H9 (cell line): ENCODE results near the gene ARHGAP30. TPM values are rescaled to one million over a fixed set of nuclear protein-coding genes. Genes with fewer than 3 reads are reported as not detected.

Experiments
- DNase-seq: peaks from one replicate; pipeline ENCODE4 v3.0.0-alpha.2; 2017
- H2AFZ ChIP-seq: one replicate; pipeline ENCODE4 v1.6.1; 2013; ENCODE audit warnings: mild to moderate bottlenecking, low read length, control low read depth, moderate library complexity
- H2AK5ac ChIP-seq: 2 replicates; pipeline ENCODE4 v1.6.1; 2013; ENCODE audit warnings: low read length, control low read depth, mixed read lengths; ENCODE audit not compliant: insufficient read length
- H2BK120ac ChIP-seq: one replicate; pipeline ENCODE4 v1.6.1; 2013; ENCODE audit warnings: low read depth, mild to moderate bottlenecking, low read length, control low read depth, inconsistent platforms; ENCODE audit not compliant: poor library complexity, severe bottlenecking
- H2BK12ac ChIP-seq: 2 replicates; pipeline ENCODE4 v1.6.1; 2013; ENCODE audit warnings: low read length, control low read depth, mixed read lengths, low read depth; ENCODE audit not compliant: insufficient read length
- H2BK15ac ChIP-seq: 2 replicates; pipeline ENCODE4 v1.6.1; 2013; ENCODE audit warnings: low read depth, low read length, control low read depth
- H2BK20ac ChIP-seq: one replicate; pipeline ENCODE4 v1.6.1; 2013; ENCODE audit warnings: low read depth, mild to moderate bottlenecking, low read length, control low read depth, inconsistent platforms; ENCODE audit not compliant: poor library complexity, severe bottlenecking
- H2BK5ac ChIP-seq: 2 replicates; pipeline ENCODE4 v1.6.1; 2013; ENCODE audit warnings: low read length, control low read depth, mixed read lengths; ENCODE audit not compliant: insufficient read length
- H3K14ac ChIP-seq: 2 replicates; pipeline ENCODE4 v1.6.1; 2013; ENCODE audit warnings: low read length, control low read depth; ENCODE audit not compliant: insufficient read depth
- H3K18ac ChIP-seq: 2 replicates; pipeline ENCODE4 v1.6.1; 2013; ENCODE audit warnings: low read depth, mild to moderate bottlenecking, mixed read lengths, low read length, control low read depth; ENCODE audit not compliant: insufficient read length
- H3K23ac ChIP-seq: 2 replicates; pipeline ENCODE4 v1.6.1; 2013; ENCODE audit warnings: low read length, control low read depth, mixed read lengths, low read depth; ENCODE audit not compliant: insufficient read length
- H3K23me2 ChIP-seq: 2 replicates; pipeline ENCODE4 v1.6.1; 2013; ENCODE audit warnings: low read depth, mild to moderate bottlenecking, mixed read lengths, low read length, control low read depth; ENCODE audit not compliant: insufficient read length, poor library complexity, severe bottlenecking
- H3K27ac ChIP-seq: 2 replicates; pipeline ENCODE4 v1.5.1; 2013; ENCODE audit warnings: low read length, control low read depth, mixed read lengths, low read depth; ENCODE audit not compliant: insufficient read length
- H3K27me3 ChIP-seq: 2 replicates; pipeline ENCODE4 v1.6.1; 2013; ENCODE audit warnings: low read length, control low read depth, inconsistent platforms; ENCODE audit not compliant: insufficient read depth
- H3K4ac ChIP-seq: 2 replicates; pipeline ENCODE4 v1.6.1; 2013; ENCODE audit warnings: low read depth, mild to moderate bottlenecking, control low read depth, inconsistent platforms, low read length, moderate library complexity
- H3K4me1 ChIP-seq: 2 replicates; pipeline ENCODE4 v1.6.1; 2013; ENCODE audit warnings: low read length, control low read depth, inconsistent platforms; ENCODE audit not compliant: insufficient read depth
- H3K4me2 ChIP-seq: 2 replicates; pipeline ENCODE4 v1.6.1; 2013; ENCODE audit warnings: low read length, control low read depth, mixed read lengths; ENCODE audit not compliant: insufficient read length, insufficient read depth
- H3K56ac ChIP-seq: 2 replicates; pipeline ENCODE4 v1.6.1; 2013; ENCODE audit warnings: low read depth, mild to moderate bottlenecking, mixed read lengths, low read length, control low read depth; ENCODE audit not compliant: insufficient read length
- H3K79me1 ChIP-seq: 2 replicates; pipeline ENCODE4 v1.6.1; 2013; ENCODE audit warnings: low read depth, mild to moderate bottlenecking, moderate library complexity, low read length, control low read depth, inconsistent platforms; ENCODE audit not compliant: insufficient read depth, poor library complexity, severe bottlenecking
- H3K79me2 ChIP-seq: 2 replicates; pipeline ENCODE4 v1.6.1; 2013; ENCODE audit warnings: low read length, control low read depth, inconsistent platforms; ENCODE audit not compliant: insufficient read depth
- H3K9ac ChIP-seq: 2 replicates; pipeline ENCODE4 v1.6.1; 2013; ENCODE audit warnings: low read length, control low read depth, mixed read lengths; ENCODE audit not compliant: insufficient read length; ENCODE audit errors: extremely low read depth
- H3K9me3 ChIP-seq: one replicate; pipeline ENCODE4 v1.6.1; 2013; ENCODE audit warnings: low read depth, low read length, inconsistent platforms; ENCODE audit not compliant: control insufficient read depth
- H3T11ph ChIP-seq: one replicate; pipeline ENCODE4 v1.6.1; 2013; ENCODE audit warnings: mild to moderate bottlenecking, low read length, control low read depth, inconsistent platforms
- H4K20me1 ChIP-seq: one replicate; pipeline ENCODE4 v1.6.1; 2013; ENCODE audit not compliant: control insufficient read depth, insufficient read length, insufficient read depth
- H4K5ac ChIP-seq: 2 replicates; pipeline ENCODE4 v1.6.1; 2013; ENCODE audit warnings: low read depth, mild to moderate bottlenecking, mixed read lengths, low read length, control low read depth; ENCODE audit not compliant: insufficient read length
- H4K8ac ChIP-seq: replicated peaks from 2 replicates; pipeline ENCODE4 v1.6.1; 2013; ENCODE audit warnings: low read length, control low read depth, mixed read lengths, low read depth; ENCODE audit not compliant: insufficient read length
- H4K91ac ChIP-seq: 2 replicates; pipeline ENCODE4 v1.6.1; 2013; ENCODE audit warnings: low read depth, mild to moderate bottlenecking, moderate library complexity, mixed read lengths, low read length, control low read depth; ENCODE audit not compliant: insufficient read length
- H3K27ac Mint-ChIP-seq, 3 experiments: 2 replicates in 2 of 3; 3 replicates in 1 of 3; pipeline ENCODE4 v1.8.0; 2020 to 2021; ENCODE audit warnings: mixed read lengths in 3 of 3, mild to moderate bottlenecking in 1 of 3, moderate library complexity in 1 of 3
- H3K27me3 Mint-ChIP-seq: 2 replicates; pipeline ENCODE4 v1.8.0; 2021; ENCODE audit warnings: low read depth, mild to moderate bottlenecking, moderate library complexity, mixed read lengths
- H3K36me3 Mint-ChIP-seq, 3 experiments: 2 replicates in 2 of 3; 3 replicates in 1 of 3; pipeline ENCODE4 v1.8.0; 2020 to 2021; ENCODE audit warnings: low read depth in 3 of 3, mixed read lengths in 3 of 3; ENCODE audit not compliant: insufficient read depth in 1 of 3
- H3K4me1 Mint-ChIP-seq, 2 experiments: 2 replicates each; pipeline ENCODE4 v1.8.0; 2020; ENCODE audit warnings: mixed read lengths in 2 of 2
- H3K4me3 Mint-ChIP-seq, 2 experiments: 2 replicates in 1 of 2; 3 replicates in 1 of 2; pipeline ENCODE4 v1.8.0; 2020 to 2021; ENCODE audit warnings: mild to moderate bottlenecking in 2 of 2, mixed read lengths in 2 of 2, moderate library complexity in 1 of 2
- H3K9me3 Mint-ChIP-seq, 2 experiments: 2 replicates in 1 of 2; 3 replicates in 1 of 2; pipeline ENCODE4 v1.8.0; 2020; ENCODE audit warnings: mild to moderate bottlenecking in 2 of 2, mixed read lengths in 2 of 2, moderate library complexity in 1 of 2
- WGBS: extraction: QIAGEN DNeasy Blood & Tissue Kit; methylation state at CpG from one replicate; pipeline ENCODE4 v1.1.7; 2013; ENCODE audit warnings: missing lambda C conversion rate, low lambda C conversion rate, mixed read lengths; ENCODE audit not compliant: insufficient read length; ENCODE audit errors: extremely low coverage; 5-methylcytosine and 5-hydroxymethylcytosine counted together
- total RNA-seq: library from RNA; stranded (reverse); gene quantifications from 2 replicates; pipeline ENCODE4 v1.2.1, GENCODE V29; 2021
- TF ChIP-seq, protein P1 (sequence below): fragments of 200-600 bp; sonication (generic); conservative IDR thresholded peaks from 3 replicates; pipeline ENCODE4 v1.8.0; 2021; ENCODE audit warnings: antibody characterized with exemption, mild to moderate bottlenecking

ARHGAP30 gene
- total RNA-seq, 1 experiment from 2014 or later, result 0.13 TPM

DNA sequence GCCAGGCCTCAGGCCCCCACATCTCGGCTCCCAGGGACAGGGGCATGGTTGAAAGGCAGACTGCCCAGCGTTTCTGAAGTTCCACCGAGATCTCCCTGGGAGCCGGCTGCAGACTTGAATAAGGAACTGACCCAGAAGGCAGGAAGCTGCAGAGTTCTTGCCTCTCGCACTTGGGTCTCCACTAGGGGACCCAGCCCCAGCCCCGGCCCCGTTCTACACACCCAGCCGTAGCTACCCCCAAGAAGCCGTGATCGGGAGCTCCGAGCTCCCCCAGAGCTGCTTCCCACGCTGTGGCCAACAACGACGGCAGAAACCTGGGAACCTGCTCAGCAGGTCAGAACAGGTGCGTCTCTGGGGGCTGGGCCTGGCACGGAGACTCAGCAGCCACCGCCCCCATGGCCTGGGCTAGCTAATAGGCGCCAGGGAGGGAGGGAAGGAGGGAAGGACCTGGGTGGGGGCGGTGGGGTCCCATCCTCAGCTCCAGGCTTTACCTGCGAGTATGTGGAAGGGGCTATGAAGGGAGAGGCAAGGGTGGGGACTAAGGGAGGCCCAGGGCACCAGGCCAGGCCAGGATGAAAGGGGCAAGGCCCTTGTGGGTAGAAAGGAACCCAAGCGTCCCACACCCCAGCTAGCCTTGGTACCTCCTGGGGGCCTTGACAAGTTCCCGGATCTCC is 19.7 kb upstream of the ARHGAP30 start, which contains the start of gene NECTIN4:
Gene NECTIN4 (minus strand): TSS at position 308 of the 674 bp plus-strand sequence. CDS start 262 bp downstream, at position 46.
- Mint-ChIP-seq H3K4me3 (no peak within 1 kb of the TSS), H3K27me3 (peaks cover 1% of the 10 kb centered on the region; the same call in 1 of the 2 replicates), H3K9me3 (no peaks in the 10 kb centered on the region), H3K4me1 (peaks cover 30 to 31% of the 10 kb centered on the region in 2 experiments), H3K27ac (peak within 1 kb of the TSS in 1 of 3 experiments; percentile 62; a peak in 2 of 7 replicates), H3K36me3 (no peaks in the 10 kb centered on the region)
- Histone ChIP-seq H2BK15ac (no peak within 1 kb of the TSS), H3K4me2 (no peak within 1 kb of the TSS), H2BK120ac (no peak within 1 kb of the TSS), H3T11ph (no peak within 1 kb of the TSS), H2AK5ac (no peak within 1 kb of the TSS), H3K18ac (no peak within 1 kb of the TSS), H4K8ac (no peak within 1 kb of the TSS), H3K23ac (no peak within 1 kb of the TSS), H3K14ac (no peak within 1 kb of the TSS; the same call in 1 of the 2 replicates), H4K91ac (no peak within 1 kb of the TSS), H3K4me1 (no peaks in the 10 kb centered on the region), H2BK12ac (no peak within 1 kb of the TSS), H3K4ac (no peak within 1 kb of the TSS), H4K20me1 (no peaks in the 10 kb centered on the region), H3K56ac (no peak within 1 kb of the TSS), H3K27ac (no peak within 1 kb of the TSS), H3K9me3 (no peaks in the 10 kb centered on the region), H3K79me2 (no peaks in the 10 kb centered on the region), H2AFZ (no peak within 1 kb of the TSS), H4K5ac (no peak within 1 kb of the TSS), H2BK5ac (no peak within 1 kb of the TSS), H2BK20ac (no peak within 1 kb of the TSS), H3K79me1 (no peaks in the 10 kb centered on the region), H3K9ac (no peak within 1 kb of the TSS), H3K23me2 (no peaks in the 10 kb centered on the region), H3K27me3 (no peaks in the 10 kb centered on the region; the same call in 1 of the 2 replicates)
- peak; percentile 53 for DNase-seq
- TF ChIP-seq, protein P1, sequence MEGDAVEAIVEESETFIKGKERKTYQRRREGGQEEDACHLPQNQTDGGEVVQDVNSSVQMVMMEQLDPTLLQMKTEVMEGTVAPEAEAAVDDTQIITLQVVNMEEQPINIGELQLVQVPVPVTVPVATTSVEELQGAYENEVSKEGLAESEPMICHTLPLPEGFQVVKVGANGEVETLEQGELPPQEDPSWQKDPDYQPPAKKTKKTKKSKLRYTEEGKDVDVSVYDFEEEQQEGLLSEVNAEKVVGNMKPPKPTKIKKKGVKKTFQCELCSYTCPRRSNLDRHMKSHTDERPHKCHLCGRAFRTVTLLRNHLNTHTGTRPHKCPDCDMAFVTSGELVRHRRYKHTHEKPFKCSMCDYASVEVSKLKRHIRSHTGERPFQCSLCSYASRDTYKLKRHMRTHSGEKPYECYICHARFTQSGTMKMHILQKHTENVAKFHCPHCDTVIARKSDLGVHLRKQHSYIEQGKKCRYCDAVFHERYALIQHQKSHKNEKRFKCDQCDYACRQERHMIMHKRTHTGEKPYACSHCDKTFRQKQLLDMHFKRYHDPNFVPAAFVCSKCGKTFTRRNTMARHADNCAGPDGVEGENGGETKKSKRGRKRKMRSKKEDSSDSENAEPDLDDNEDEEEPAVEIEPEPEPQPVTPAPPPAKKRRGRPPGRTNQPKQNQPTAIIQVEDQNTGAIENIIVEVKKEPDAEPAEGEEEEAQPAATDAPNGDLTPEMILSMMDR, result peak; percentile 27; the same call in 2 of the 3 replicates
- WGBS, result no CpG with 5 or more reads among the region's 22 CpGs
